ENCODE data around the gene TMEM30A.

Gene TMEM30A

GRCh38 chr6:75262716-75263400 lies 21.7 kb downstream of the TMEM30A start:
- no peak for DNase-seq (ENCODE audit: low read depth)

- DNase-seq (ENCODE audit: low read depth) = no peak
These were observed 23.3 kb downstream of the TMEM30A start for GRCh38 chr6:75261299-75261698.

GRCh38 chr6:75257343-75258087 lies 27.1 kb downstream of the TMEM30A start:
- DNase-seq (ENCODE audit: low read depth) = no peak

GRCh38 chr6:75250552-75250951 lies 34.0 kb downstream of the TMEM30A start:
- no peak for DNase-seq (ENCODE audit: low read depth)

- no peak for DNase-seq (ENCODE audit: low read depth)
These were observed 34.8 kb downstream of the TMEM30A start for GRCh38 chr6:75249837-75250236.

- no peak for DNase-seq (ENCODE audit: low read depth)
These were observed 38.2 kb downstream of the TMEM30A start for GRCh38 chr6:75246386-75246785.

- no peak for DNase-seq (ENCODE audit: low read depth)
These were observed 40.5 kb downstream of the TMEM30A start for GRCh38 chr6:75244063-75244584.

GRCh38 chr6:75243333-75244062 lies 41.1 kb downstream of the TMEM30A start, which contains the start of gene COX7A2:
Gene COX7A2 (minus strand): TSS chr6:75243801. CDS start chr6:75243734, 67 bp downstream.
- DNase-seq (ENCODE audit: low read depth) = peak; percentile 73

GRCh38 chr6:75236630-75237029 lies 48.0 kb downstream of the TMEM30A start:
- DNase-seq (ENCODE audit: low read depth) = no peak

- no peak for DNase-seq (ENCODE audit: low read depth)
These were observed 49.3 kb downstream of the TMEM30A start for GRCh38 chr6:75235271-75235670.

GRCh38 chr6:75234126-75234865 lies 50.3 kb downstream of the TMEM30A start:
- DNase-seq (ENCODE audit: low read depth) = no peak

GRCh38 chr6:75233092-75233615 lies 51.4 kb downstream of the TMEM30A start:
- DNase-seq (ENCODE audit: low read depth) = no peak

- DNase-seq (ENCODE audit: low read depth) = no peak
These were observed 53.9 kb downstream of the TMEM30A start for GRCh38 chr6:75230484-75231325.

GRCh38 chr6:75224303-75224926 lies 60.2 kb downstream of the TMEM30A start:
- no peak for DNase-seq (ENCODE audit: low read depth)

GRCh38 chr6:75223428-75223827 lies 61.2 kb downstream of the TMEM30A start:
- no peak for DNase-seq (ENCODE audit: low read depth)

- no peak for DNase-seq (ENCODE audit: low read depth)
These were observed 62.3 kb downstream of the TMEM30A start for GRCh38 chr6:75222261-75222660.

- no peak for DNase-seq (ENCODE audit: low read depth)
These were observed 63.5 kb downstream of the TMEM30A start for GRCh38 chr6:75221116-75221515.

- DNase-seq (ENCODE audit: low read depth) = no peak
These were observed 64.2 kb downstream of the TMEM30A start for GRCh38 chr6:75220357-75220756.

- DNase-seq (ENCODE audit: low read depth) = no peak
These were observed 65.3 kb downstream of the TMEM30A start for GRCh38 chr6:75219263-75219662.

- no peak for DNase-seq (ENCODE audit: low read depth)
These were observed 67.4 kb downstream of the TMEM30A start for GRCh38 chr6:75217193-75217592.
